SK-N-SH (cell line): Measurements from ENCODE around the gene CEP250. TPM values are rescaled to one million over a fixed set of nuclear protein-coding genes. Genes with fewer than 3 reads are reported as not detected.
A peak's percentile ranks its signal among the peaks of the same experiment; 100 is the strongest.

Source experiments
- CTCF ChIA-PET: fragments of 300-600, 350-600 bp; formaldehyde crosslinking; extraction: SDS; loops from one replicate; lab custom pipeline; 2021; lab: Yijun Ruan, JAX
- POLR2A ChIA-PET: fragments of 350-600 bp; sonication (Branson Sonifier 250); formaldehyde crosslinking; extraction: SDS; loops from one replicate; lab custom pipeline; 2020; ENCODE audit warnings: antibody characterized with exemption, inconsistent platforms; lab: Yijun Ruan, JAX
- DNase-seq: peaks from one replicate; pipeline ENCODE4 v3.0.0; 2012
- H2AFZ ChIP-seq: fragments of 200-600 bp; sonication (generic); 2 replicates; pipeline ENCODE4 v1.8.1; 2016; ENCODE audit warnings: antibody characterized with exemption, mild to moderate bottlenecking, low read depth
- H3F3A ChIP-seq: fragments of 200-600 bp; sonication (generic); replicated peaks from 2 replicates; pipeline ENCODE3; 2016; ENCODE audit warnings: antibody characterized with exemption, mild to moderate bottlenecking; ENCODE audit not compliant: insufficient read depth
- H3K27ac ChIP-seq, 2 experiments: fragments of 200-500 bp in 1 of 2; fragments of 200-600 bp in 1 of 2; sonication (Bioruptor generic) in 1 of 2; sonication (generic), shearing (Covaris generic) in 1 of 2; 2 replicates each; pipeline versions ENCODE4 v1.5.1 to v1.6.1; 2014 to 2016; ENCODE audit warnings: low read depth in 2 of 2, inconsistent platforms in 1 of 2, low read length in 1 of 2, mild to moderate bottlenecking in 1 of 2, mixed read lengths in 1 of 2
- H3K27me3 ChIP-seq: fragments of 200-600 bp; sonication (generic), shearing (Covaris generic); 2 replicates; pipeline ENCODE4 v1.6.1; 2016; ENCODE audit warnings: mixed run types; ENCODE audit not compliant: insufficient read depth
- H3K36me3 ChIP-seq, 2 experiments: fragments of 200-500 bp in 1 of 2; fragments of 200-600 bp in 1 of 2; sonication (Bioruptor generic) in 1 of 2; sonication (generic) in 1 of 2; replicated peaks in 1 of 2; 2 replicates each; pipeline versions ENCODE3 to v1.5.1; 2014 to 2016; ENCODE audit warnings: low read length in 1 of 2, mild to moderate bottlenecking in 1 of 2; ENCODE audit not compliant: insufficient read depth in 2 of 2, control insufficient read depth in 1 of 2
- H3K4me1 ChIP-seq, 2 experiments: fragments of 200-500 bp in 1 of 2; fragments of 200-600 bp in 1 of 2; sonication (Bioruptor generic) in 1 of 2; sonication (generic), shearing (Covaris generic) in 1 of 2; 2 replicates each; pipeline versions ENCODE4 v1.5.1 to v1.6.1; 2014 to 2016; ENCODE audit warnings: low read depth in 1 of 2, low read length in 1 of 2, mixed run types in 1 of 2; ENCODE audit not compliant: insufficient read depth in 2 of 2, control insufficient read depth in 1 of 2
- H3K4me2 ChIP-seq: fragments of 200-600 bp; sonication (generic), shearing (Covaris generic); 2 replicates; pipeline ENCODE4 v1.6.1; 2017; ENCODE audit warnings: mixed run types
- H3K4me3 ChIP-seq, 2 experiments: fragments of 200-500 bp in 1 of 2; fragments of 200-600 bp in 1 of 2; sonication (Bioruptor generic) in 1 of 2; sonication (generic), shearing (Covaris generic) in 1 of 2; 2 replicates each; pipeline versions ENCODE4 v1.5.1 to v1.8.1; 2014 to 2016; ENCODE audit warnings: low read depth in 2 of 2, inconsistent platforms in 1 of 2, low read length in 1 of 2, mild to moderate bottlenecking in 1 of 2, mixed read lengths in 1 of 2, moderate library complexity in 1 of 2
- H3K79me2 ChIP-seq: fragments of 200-600 bp; sonication (generic); 2 replicates; pipeline ENCODE4 v1.8.1; 2017; ENCODE audit warnings: mild to moderate bottlenecking; ENCODE audit not compliant: insufficient read depth
- H3K9ac ChIP-seq: fragments of 200-600 bp; sonication (generic); 2 replicates; pipeline ENCODE4 v1.6.1; 2017; ENCODE audit warnings: mixed run types
- H3K9me2 ChIP-seq: fragments of 200-600 bp; sonication (generic); 2 replicates; pipeline ENCODE4 v1.6.1; 2017; ENCODE audit warnings: mixed run types
- H3K9me3 ChIP-seq: fragments of 200-600 bp; sonication (generic); 2 replicates; pipeline ENCODE4 v1.6.1; 2017; ENCODE audit warnings: mixed run types, mild to moderate bottlenecking, moderate library complexity
- H4K20me1 ChIP-seq: fragments of 200-600 bp; sonication (generic); 2 replicates; pipeline ENCODE4 v1.6.1; 2017; ENCODE audit warnings: mild to moderate bottlenecking, mixed run types; ENCODE audit not compliant: insufficient read depth
- CHD2 ChIP-seq: fragments of 150-350 bp; IDR thresholded peaks from 2 replicates; pipeline ENCODE4 v1.6.1; 2018; ENCODE audit warnings: low read length; ENCODE audit not compliant: partially characterized antibody
- ELF1 ChIP-seq: IDR thresholded peaks from 2 replicates; pipeline ENCODE4 v1.4.0; 2012
- EP300 ChIP-seq, 2 experiments: IDR thresholded peaks; 2 replicates each; pipeline versions ENCODE4 v1.4.0 to v1.6.1; 2012; ENCODE audit warnings: borderline replicate concordance in 1 of 2, low read depth in 1 of 2, low read length in 1 of 2
- FOXJ3 ChIP-seq: sonication (generic); formaldehyde crosslinking; IDR thresholded peaks from 2 replicates; pipeline ENCODE4 v1.5.1; 2020; ENCODE audit warnings: mild to moderate bottlenecking, missing genetic modification reagents
- FOXM1 ChIP-seq: IDR thresholded peaks from 2 replicates; pipeline ENCODE4 v1.4.0; 2012; ENCODE audit warnings: low read depth, mild to moderate bottlenecking
- MEF2A ChIP-seq: IDR thresholded peaks from 2 replicates; pipeline ENCODE4 v1.4.0; 2012; ENCODE audit warnings: low read depth, borderline replicate concordance
- MXI1 ChIP-seq: IDR thresholded peaks from 2 replicates; pipeline ENCODE4 v1.6.1; 2012; ENCODE audit warnings: mild to moderate bottlenecking, low read depth, low read length, improper control_type of control experiment
- NFIC ChIP-seq: IDR thresholded peaks from 2 replicates; pipeline ENCODE4 v1.4.0; 2012; ENCODE audit warnings: borderline replicate concordance
- POLR2AphosphoS5 ChIP-seq: IDR thresholded peaks from 2 replicates; pipeline ENCODE4 v1.6.1; 2012; ENCODE audit warnings: low read depth, low read length
- RFX5 ChIP-seq: IDR thresholded peaks from 2 replicates; pipeline ENCODE4 v1.6.1; 2012; ENCODE audit warnings: mild to moderate bottlenecking, improper control_type of control experiment, low read length
- TAF1 ChIP-seq: IDR thresholded peaks from 2 replicates; pipeline ENCODE4 v1.6.1; 2012; ENCODE audit warnings: low read depth, mild to moderate bottlenecking, low read length, moderate library complexity, borderline replicate concordance
- TCF12 ChIP-seq: IDR thresholded peaks from 2 replicates; pipeline ENCODE4 v1.4.0; 2012
- WGBS: methylation state at CpG from one replicate; pipeline ENCODE4 v1.1.6; 2017; ENCODE audit warnings: low lambda C conversion rate; 5-methylcytosine and 5-hydroxymethylcytosine counted together
- polyA plus RNA-seq, 3 experiments: library from polyadenylated mRNA; depleted of rRNA; stranded (reverse); fragments of >200 nt; gene quantifications; 2 replicates each; pipeline ENCODE4 v1.2.3, GENCODE V29; 2012
- TF ChIP-seq, protein P1 (sequence below): fragments of 150-350 bp; IDR thresholded peaks from 2 replicates; pipeline ENCODE4 v1.6.1; 2016; ENCODE audit warnings: mild to moderate bottlenecking, low read depth, low read length
- TF ChIP-seq, protein P2 (sequence below): IDR thresholded peaks from 2 replicates; pipeline ENCODE4 v1.6.1; 2012; ENCODE audit warnings: mild to moderate bottlenecking, low read depth, low read length, moderate library complexity
- TF ChIP-seq, protein P3 (sequence below): IDR thresholded peaks from 2 replicates; pipeline ENCODE4 v1.4.0; 2012; ENCODE audit warnings: low read depth, borderline replicate concordance
- TF ChIP-seq, protein P4 (sequence below): fragments of 200-600 bp; sonication (generic); IDR thresholded peaks from 2 replicates; pipeline ENCODE4 v1.6.1; 2017; ENCODE audit warnings: antibody characterized with exemption, mild to moderate bottlenecking, moderate library complexity

CEP250 gene
- polyA plus RNA-seq, 1 of the 3 experiments (the other 2 are of a cell fraction) = 13.3 TPM

DNA sequence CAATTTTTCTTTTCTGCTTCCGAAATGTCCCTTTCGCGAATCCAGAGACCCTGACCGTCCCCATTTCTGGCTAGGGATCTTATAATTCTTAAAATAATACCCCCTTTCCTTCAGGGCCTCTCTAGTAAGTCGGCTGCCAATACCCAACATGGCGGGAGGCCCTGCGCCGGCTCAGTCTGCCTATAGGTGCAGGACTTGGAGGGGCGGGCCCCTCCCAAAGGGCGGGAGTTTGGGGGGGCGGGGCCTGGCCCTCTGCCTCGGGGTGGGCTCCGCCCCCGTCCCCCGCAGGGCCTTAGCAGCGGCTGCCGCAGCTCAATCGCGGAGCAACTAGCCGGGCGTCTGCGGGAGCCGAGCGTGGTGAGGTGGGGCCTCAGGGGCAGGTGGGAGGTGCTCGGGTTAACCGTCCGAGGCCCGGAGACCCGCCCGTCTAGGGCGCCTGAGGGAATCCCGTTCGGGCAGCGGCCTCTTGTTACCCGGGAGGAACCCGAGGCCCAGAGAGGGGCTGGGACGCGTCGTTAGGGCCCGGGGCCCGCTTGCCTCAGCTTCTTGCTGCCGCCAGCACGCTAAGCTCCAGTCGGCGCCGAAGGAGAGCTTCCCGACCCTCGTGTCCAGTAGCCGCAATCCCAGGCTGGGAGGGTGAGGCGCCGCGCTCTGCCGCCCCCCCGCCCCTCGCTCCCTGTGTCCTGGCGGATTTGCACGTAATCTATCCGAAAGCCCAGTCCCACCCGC, at the start of gene CEP250 (continued):
- TF ChIP-seq, protein P1, sequence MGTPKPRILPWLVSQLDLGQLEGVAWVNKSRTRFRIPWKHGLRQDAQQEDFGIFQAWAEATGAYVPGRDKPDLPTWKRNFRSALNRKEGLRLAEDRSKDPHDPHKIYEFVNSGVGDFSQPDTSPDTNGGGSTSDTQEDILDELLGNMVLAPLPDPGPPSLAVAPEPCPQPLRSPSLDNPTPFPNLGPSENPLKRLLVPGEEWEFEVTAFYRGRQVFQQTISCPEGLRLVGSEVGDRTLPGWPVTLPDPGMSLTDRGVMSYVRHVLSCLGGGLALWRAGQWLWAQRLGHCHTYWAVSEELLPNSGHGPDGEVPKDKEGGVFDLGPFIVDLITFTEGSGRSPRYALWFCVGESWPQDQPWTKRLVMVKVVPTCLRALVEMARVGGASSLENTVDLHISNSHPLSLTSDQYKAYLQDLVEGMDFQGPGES = no peak
- TF ChIP-seq EP300 (IDR thresholded peaks at IDR 0.05; ENCODE audit: borderline replicate concordance in 1 of 2, low read depth in 1 of 2, low read length in 1 of 2) (no peak), POLR2AphosphoS5 (0 out of 2 replicates have a peak, but pooled peaks have one; percentile 27), ELF1 (no peak), FOXM1 (no peak), FOXJ3 (CRISPR knock-in tag) (no peak), TAF1 (peak; percentile 58), MEF2A (no peak), NFIC (peak; percentile 52; the same call in 1 of the 2 replicates), TCF12 (no peak)
- TF ChIP-seq, protein P2, sequence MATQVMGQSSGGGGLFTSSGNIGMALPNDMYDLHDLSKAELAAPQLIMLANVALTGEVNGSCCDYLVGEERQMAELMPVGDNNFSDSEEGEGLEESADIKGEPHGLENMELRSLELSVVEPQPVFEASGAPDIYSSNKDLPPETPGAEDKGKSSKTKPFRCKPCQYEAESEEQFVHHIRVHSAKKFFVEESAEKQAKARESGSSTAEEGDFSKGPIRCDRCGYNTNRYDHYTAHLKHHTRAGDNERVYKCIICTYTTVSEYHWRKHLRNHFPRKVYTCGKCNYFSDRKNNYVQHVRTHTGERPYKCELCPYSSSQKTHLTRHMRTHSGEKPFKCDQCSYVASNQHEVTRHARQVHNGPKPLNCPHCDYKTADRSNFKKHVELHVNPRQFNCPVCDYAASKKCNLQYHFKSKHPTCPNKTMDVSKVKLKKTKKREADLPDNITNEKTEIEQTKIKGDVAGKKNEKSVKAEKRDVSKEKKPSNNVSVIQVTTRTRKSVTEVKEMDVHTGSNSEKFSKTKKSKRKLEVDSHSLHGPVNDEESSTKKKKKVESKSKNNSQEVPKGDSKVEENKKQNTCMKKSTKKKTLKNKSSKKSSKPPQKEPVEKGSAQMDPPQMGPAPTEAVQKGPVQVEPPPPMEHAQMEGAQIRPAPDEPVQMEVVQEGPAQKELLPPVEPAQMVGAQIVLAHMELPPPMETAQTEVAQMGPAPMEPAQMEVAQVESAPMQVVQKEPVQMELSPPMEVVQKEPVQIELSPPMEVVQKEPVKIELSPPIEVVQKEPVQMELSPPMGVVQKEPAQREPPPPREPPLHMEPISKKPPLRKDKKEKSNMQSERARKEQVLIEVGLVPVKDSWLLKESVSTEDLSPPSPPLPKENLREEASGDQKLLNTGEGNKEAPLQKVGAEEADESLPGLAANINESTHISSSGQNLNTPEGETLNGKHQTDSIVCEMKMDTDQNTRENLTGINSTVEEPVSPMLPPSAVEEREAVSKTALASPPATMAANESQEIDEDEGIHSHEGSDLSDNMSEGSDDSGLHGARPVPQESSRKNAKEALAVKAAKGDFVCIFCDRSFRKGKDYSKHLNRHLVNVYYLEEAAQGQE = no peak
- TF ChIP-seq, protein P3, sequence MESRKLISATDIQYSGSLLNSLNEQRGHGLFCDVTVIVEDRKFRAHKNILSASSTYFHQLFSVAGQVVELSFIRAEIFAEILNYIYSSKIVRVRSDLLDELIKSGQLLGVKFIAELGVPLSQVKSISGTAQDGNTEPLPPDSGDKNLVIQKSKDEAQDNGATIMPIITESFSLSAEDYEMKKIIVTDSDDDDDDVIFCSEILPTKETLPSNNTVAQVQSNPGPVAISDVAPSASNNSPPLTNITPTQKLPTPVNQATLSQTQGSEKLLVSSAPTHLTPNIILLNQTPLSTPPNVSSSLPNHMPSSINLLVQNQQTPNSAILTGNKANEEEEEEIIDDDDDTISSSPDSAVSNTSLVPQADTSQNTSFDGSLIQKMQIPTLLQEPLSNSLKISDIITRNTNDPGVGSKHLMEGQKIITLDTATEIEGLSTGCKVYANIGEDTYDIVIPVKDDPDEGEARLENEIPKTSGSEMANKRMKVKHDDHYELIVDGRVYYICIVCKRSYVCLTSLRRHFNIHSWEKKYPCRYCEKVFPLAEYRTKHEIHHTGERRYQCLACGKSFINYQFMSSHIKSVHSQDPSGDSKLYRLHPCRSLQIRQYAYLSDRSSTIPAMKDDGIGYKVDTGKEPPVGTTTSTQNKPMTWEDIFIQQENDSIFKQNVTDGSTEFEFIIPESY = no peak

DNA sequence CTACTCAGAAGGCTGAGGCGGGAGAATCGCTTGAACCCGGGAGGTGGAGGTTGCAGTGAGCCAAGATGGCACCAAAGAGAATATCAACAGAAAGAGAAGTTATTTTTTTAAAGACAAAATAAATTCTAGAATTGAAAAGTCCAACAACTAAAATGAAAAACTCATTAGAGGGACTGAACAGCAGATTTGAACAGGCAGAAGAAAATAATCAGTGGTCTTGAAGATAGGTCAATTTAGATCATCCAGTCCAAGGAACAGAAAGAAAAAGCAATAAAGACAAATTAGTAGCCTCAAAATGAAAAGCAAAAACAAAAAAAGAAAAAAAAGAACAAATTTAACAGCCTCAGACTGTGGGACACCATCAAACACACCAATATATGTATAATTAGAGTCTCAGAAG, 49.6 kb upstream of the CEP250 start:
- Histone ChIP-seq H3K36me3 (peaks cover 20 to 59% of the 10 kb centered on the region in 2 experiments), H3K4me3 (no peak overlapping the region), H4K20me1 (no peaks in the 10 kb centered on the region), H3K4me2 (no peak overlapping the region), H3K9ac (no peak overlapping the region), H3K4me1 (peaks cover 0 to 2% of the 10 kb centered on the region in 2 experiments; a peak in 1 of 4 replicates), H2AFZ (no peak overlapping the region), H3K9me2 (no peaks in the 10 kb centered on the region), H3F3A (peaks cover 20% of the 10 kb centered on the region), H3K27ac (no peak overlapping the region), H3K27me3 (no peaks in the 10 kb centered on the region), H3K79me2 (peaks cover 92% of the 10 kb centered on the region), H3K9me3 (0 out of 2 replicates have a peak, but pooled peaks cover 5% of the 10 kb centered on the region)
- DNase-seq = no peak
- ChIA-PET CTCF (no interaction called here), POLR2A (no interaction called here)
- TF ChIP-seq, protein P4, sequence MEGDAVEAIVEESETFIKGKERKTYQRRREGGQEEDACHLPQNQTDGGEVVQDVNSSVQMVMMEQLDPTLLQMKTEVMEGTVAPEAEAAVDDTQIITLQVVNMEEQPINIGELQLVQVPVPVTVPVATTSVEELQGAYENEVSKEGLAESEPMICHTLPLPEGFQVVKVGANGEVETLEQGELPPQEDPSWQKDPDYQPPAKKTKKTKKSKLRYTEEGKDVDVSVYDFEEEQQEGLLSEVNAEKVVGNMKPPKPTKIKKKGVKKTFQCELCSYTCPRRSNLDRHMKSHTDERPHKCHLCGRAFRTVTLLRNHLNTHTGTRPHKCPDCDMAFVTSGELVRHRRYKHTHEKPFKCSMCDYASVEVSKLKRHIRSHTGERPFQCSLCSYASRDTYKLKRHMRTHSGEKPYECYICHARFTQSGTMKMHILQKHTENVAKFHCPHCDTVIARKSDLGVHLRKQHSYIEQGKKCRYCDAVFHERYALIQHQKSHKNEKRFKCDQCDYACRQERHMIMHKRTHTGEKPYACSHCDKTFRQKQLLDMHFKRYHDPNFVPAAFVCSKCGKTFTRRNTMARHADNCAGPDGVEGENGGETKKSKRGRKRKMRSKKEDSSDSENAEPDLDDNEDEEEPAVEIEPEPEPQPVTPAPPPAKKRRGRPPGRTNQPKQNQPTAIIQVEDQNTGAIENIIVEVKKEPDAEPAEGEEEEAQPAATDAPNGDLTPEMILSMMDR = no peak
- TF ChIP-seq MXI1 (no peak), CHD2 (no peak), RFX5 (no peak), NFIC (no peak), FOXM1 (no peak)
- TF ChIP-seq, protein P3 = no peak
- 100% methylated on average over 3 of the region's 3 CpGs for WGBS
